H1 (cell line): Measurements from ENCODE around the gene ABHD14A. TPM values are rescaled to one million over a fixed set of nuclear protein-coding genes. Genes with fewer than 3 reads are reported as not detected.

ENCODE experiments used
- ATF2 ChIP-seq: IDR thresholded peaks from 2 replicates; pipeline ENCODE4 v1.6.1; 2012; ENCODE audit warnings: low read length, inconsistent platforms
- CHD2 ChIP-seq: IDR thresholded peaks from 2 replicates; pipeline ENCODE4 v1.6.1; 2012; ENCODE audit warnings: low read length, improper control_type of control experiment
- GABPA ChIP-seq: IDR thresholded peaks from 2 replicates; pipeline ENCODE4 v1.6.1; 2011; ENCODE audit warnings: mild to moderate bottlenecking, low read length, moderate library complexity, borderline replicate concordance; ENCODE audit not compliant: insufficient read depth
- PHF8 ChIP-seq: fragments of 200-600 bp; sonication (generic); conservative IDR thresholded peaks from 2 replicates; pipeline ENCODE4 v1.7.1; 2012; ENCODE audit warnings: low read depth, mild to moderate bottlenecking, inconsistent platforms, low read length, moderate library complexity
- RNF2 ChIP-seq: fragments of 200-900, 300-1000 bp; sonication (generic); IDR thresholded peaks from 2 replicates; pipeline ENCODE4 v1.7.1; 2016; ENCODE audit warnings: borderline replicate concordance, low read depth, mild to moderate bottlenecking, antibody characterized with exemption, low read length; ENCODE audit not compliant: poor library complexity, severe bottlenecking; ENCODE audit errors: missing control alignments
- SAP30 ChIP-seq: fragments of 300-600 bp; sonication (generic); IDR thresholded peaks from 2 replicates; pipeline ENCODE4 v1.7.1; 2012; ENCODE audit warnings: low read length, moderate library complexity, mild to moderate bottlenecking, inconsistent platforms; ENCODE audit not compliant: insufficient read depth, insufficient replicate concordance
- SP4 ChIP-seq: IDR thresholded peaks from 2 replicates; pipeline ENCODE4 v1.6.1; 2012; ENCODE audit warnings: low read length, inconsistent platforms
- polyA plus RNA-seq, 7 experiments: library from polyadenylated mRNA; depleted of rRNA in 3 of 7; stranded (reverse) in 5 of 7; unstranded in 2 of 7; fragments of >200 nt in 5 of 7; fragments of 200-250 nt in 2 of 7; gene quantifications; 1 replicate in 5 of 7; 2 replicates in 1 of 7; 4 replicates in 1 of 7; pipeline versions ENCODE4 v1.2.1 to v1.2.3, GENCODE V29; 2011 to 2013; ENCODE audit warnings: missing spikeins in 2 of 7, mixed read lengths in 2 of 7
- total RNA-seq: library from RNA; stranded (reverse); fragmentation: NEBNext Ultra II Directional; extraction: Animal tissue kit (Norgen Biotek cat#: 25700); gene quantifications from 2 replicates; pipeline ENCODE4 v1.2.1, GENCODE V29; 2021

ABHD14A gene
- total and polyA plus RNA-seq, 2 of the 8 experiments (the other 6 are each of a cell fraction or from before 2014, with no cell fraction given), result 4.6 to 9.8 TPM

- no peak for TF ChIP-seq ATF2
- TF ChIP-seq GABPA, result no peak
- TF ChIP-seq CHD2, result no peak
- TF ChIP-seq SP4, result no peak
- no peak for TF ChIP-seq PHF8
- TF ChIP-seq SAP30, result no peak
- TF ChIP-seq RNF2, result no peak
- TF ChIP-seq, all 59 proteins: peak for 0
These were observed 16.0 kb upstream of the ABHD14A start (continued) for GRCh38 chr3:51958603-51959521.
